Astrocyte of the cerebellum (primary cell): ENCODE results near the gene CHP1.

Source experiments
- DNase-seq: peaks from one replicate; pipeline ENCODE4 v3.0.0-alpha.2; 2011; ENCODE audit warnings: low read depth
- H3K4me3 ChIP-seq: 2 replicates; pipeline ENCODE4 v1.5.1; 2011; ENCODE audit warnings: mild to moderate bottlenecking, low read depth, low read length, moderate library complexity
- CTCF ChIP-seq: IDR thresholded peaks from 2 replicates; pipeline ENCODE4 v1.5.1; 2012; ENCODE audit warnings: low read length, low read depth, moderate library complexity, mild to moderate bottlenecking; ENCODE audit errors: missing control alignments
- in situ Hi-C: cut with HindIII; loops from 2 replicates; pipeline ENCODE4 v1.10.0; 2017; ENCODE audit warnings: low sequenced_read_pairs

The CHP1 gene

GRCh38 chr15:41205315-41205714, 25.8 kb upstream of the CHP1 start:
- H3K4me3 ChIP-seq = no peak overlapping the region
- in situ Hi-C loops = no loop called here
- DNase-seq = no peak
- TF ChIP-seq CTCF = no peak

- no peak for DNase-seq
- no peak for TF ChIP-seq CTCF
- in situ Hi-C loops = no loop called here
- no peak overlapping the region for H3K4me3 ChIP-seq
These were observed 23.2 kb upstream of the CHP1 start for GRCh38 chr15:41207687-41208448.

- DNase-seq = no peak
- H3K4me3 ChIP-seq = no peak overlapping the region
These were observed 15.4 kb upstream of the CHP1 start for GRCh38 chr15:41215708-41216107.

GRCh38 chr15:41218851-41219250, 12.2 kb upstream of the CHP1 start:
- H3K4me3 ChIP-seq = no peak overlapping the region
- in situ Hi-C loops = no loop called here
- no peak for TF ChIP-seq CTCF
- DNase-seq = no peak

More at GRCh38 chr15:41215708-41216107, 15.4 kb upstream of the CHP1 start:
- in situ Hi-C loops = no loop called here
- TF ChIP-seq CTCF = no peak

- in situ Hi-C loops = no loop called here
- TF ChIP-seq CTCF = no peak
- no peak for DNase-seq
- H3K4me3 ChIP-seq = no peak overlapping the region
These were observed 11.7 kb upstream of the CHP1 start for GRCh38 chr15:41219381-41219780.

GRCh38 chr15:41230345-41230649, 771 bp upstream of the CHP1 start:
- TF ChIP-seq CTCF = no peak
- H3K4me3 ChIP-seq = peak overlapping the region; percentile 95
- no peak for DNase-seq
- in situ Hi-C loops = no loop called here
